ENCODE measurements around the gene RPH3AL.

The RPH3AL gene

GRCh38 chr17:385178-385835, 32.7 kb upstream of the RPH3AL start:
- FAIRE-seq, result no peak
- no peak for TF ChIP-seq CTCF (IDR thresholded peaks at IDR 0.05; ENCODE audit: insufficient read depth, missing control alignments)
- DNase-seq (ENCODE audit: insufficient read length, low spot score), result no peak

- FAIRE-seq (no peak), DNase-seq (ENCODE audit: insufficient read length, low spot score) (no peak)
- no peak for TF ChIP-seq CTCF (IDR thresholded peaks at IDR 0.05; ENCODE audit: insufficient read depth, missing control alignments)
Observed at GRCh38 chr17:384622-385177, 32.1 kb upstream of the RPH3AL start.

GRCh38 chr17:383771-384621, 31.4 kb upstream of the RPH3AL start:
- no peak for TF ChIP-seq CTCF (IDR thresholded peaks at IDR 0.05; ENCODE audit: insufficient read depth, missing control alignments)
- FAIRE-seq (no peak), DNase-seq (ENCODE audit: insufficient read length, low spot score) (no peak)

- no peak for FAIRE-seq
- no peak for DNase-seq (ENCODE audit: insufficient read length, low spot score)
- no peak for TF ChIP-seq CTCF (IDR thresholded peaks at IDR 0.05; ENCODE audit: insufficient read depth, missing control alignments)
Observed at GRCh38 chr17:382644-383533, 30.3 kb upstream of the RPH3AL start.

GRCh38 chr17:381941-382643, 29.5 kb upstream of the RPH3AL start:
- FAIRE-seq (no peak), DNase-seq (ENCODE audit: insufficient read length, low spot score) (no peak)
- TF ChIP-seq CTCF (IDR thresholded peaks at IDR 0.05; ENCODE audit: insufficient read depth, missing control alignments), result no peak

GRCh38 chr17:381516-381915, 28.9 kb upstream of the RPH3AL start:
- FAIRE-seq, result no peak
- TF ChIP-seq CTCF (IDR thresholded peaks at IDR 0.05; ENCODE audit: insufficient read depth, missing control alignments), result no peak
- DNase-seq (ENCODE audit: insufficient read length, low spot score), result no peak
